NCI-H1930 (cell line): ENCODE data around the gene SSRP1.
"Not testable (repeated sequence)": the region's sequence is repeated elsewhere in the genome, so short reads cannot be mapped to it uniquely, and the experiment has no call there.

Experiments used
- DNase-seq, 2 experiments: peaks; one replicate each; lab custom pipeline; 2025; lab: John Stamatoyannopoulos, UW

SSRP1 gene

DNA sequence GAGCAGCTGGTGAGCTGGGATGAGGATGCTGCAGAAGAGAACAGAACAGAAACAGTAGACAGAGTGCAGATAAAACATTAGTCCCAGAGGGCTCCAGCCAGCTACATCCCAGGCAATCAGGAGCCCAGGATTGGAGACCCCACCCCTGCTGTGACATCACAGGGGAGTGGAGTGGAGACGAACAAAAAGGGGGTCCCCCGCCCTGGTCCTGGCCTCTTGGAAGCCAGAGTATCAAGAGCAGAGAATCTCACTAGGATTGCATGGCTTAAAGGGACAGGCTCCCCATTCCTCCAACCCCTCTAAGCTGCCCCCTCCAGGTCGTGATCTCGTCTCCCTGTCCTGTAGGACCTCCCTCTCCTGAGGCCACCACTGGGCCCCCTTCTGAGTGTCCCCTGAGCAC is 2.5 kb upstream of the SSRP1 start, which contains the start of gene P2RX3:
Gene P2RX3, plus strand, starts transcription at position 211 of the 400 bp plus-strand sequence. CDS start 199 bp downstream, outside the sequence.
- DNase-seq = no peak

GRCh38 chr11:57336856-57337255 is 1.2 kb upstream of the SSRP1 start:
- not testable (repeated sequence) for DNase-seq

GRCh38 chr11:57336111-57336666 is 497 bp upstream of the SSRP1 start:
- no peak for DNase-seq

GRCh38 chr11:57335023-57335342 is 709 bp downstream of the SSRP1 start:
- DNase-seq = no peak

DNA sequence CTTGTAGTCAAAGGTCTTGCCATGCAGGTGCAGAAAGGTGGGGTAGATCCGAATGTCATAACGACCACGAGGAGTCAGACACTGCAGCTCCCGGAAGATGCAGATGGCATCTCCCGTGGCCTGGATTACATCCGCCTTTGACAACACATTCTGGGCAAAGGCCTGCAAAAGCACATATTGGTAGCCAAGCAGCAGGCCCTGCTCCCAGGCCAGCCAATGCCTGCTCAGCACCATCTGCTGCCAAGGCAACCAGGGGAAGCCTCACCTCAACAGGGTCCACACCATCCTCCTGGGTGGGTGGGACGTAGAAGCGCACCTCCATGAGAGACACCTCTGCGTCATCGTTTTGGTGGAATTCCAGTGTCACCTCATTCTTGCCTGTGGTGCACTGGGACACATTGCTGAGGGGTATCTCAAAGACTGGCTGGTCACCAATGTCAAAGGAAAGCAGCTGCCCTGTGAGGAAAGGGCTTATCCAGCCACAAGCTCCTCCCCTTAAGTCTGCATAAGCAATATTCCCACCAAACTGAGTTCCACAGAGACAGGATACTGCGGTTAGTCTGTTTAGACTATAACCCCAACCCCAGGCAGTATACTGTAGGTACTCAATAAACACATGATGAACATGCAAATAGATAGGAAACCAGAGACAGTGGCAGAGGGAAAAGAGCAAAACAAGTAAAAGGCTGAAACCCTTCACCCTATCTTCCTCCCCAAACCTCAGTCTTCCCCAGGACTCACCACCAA is 2.8 kb downstream of the SSRP1 start:
- no peak for DNase-seq

- no peak for DNase-seq
Observed at GRCh38 chr11:57331720-57332119, 4.0 kb downstream of the SSRP1 start.

GRCh38 chr11:57330029-57330428 is 5.7 kb downstream of the SSRP1 start:
- DNase-seq = no peak

GRCh38 chr11:57327721-57328120 is 8.0 kb downstream of the SSRP1 start:
- DNase-seq = no peak

DNA sequence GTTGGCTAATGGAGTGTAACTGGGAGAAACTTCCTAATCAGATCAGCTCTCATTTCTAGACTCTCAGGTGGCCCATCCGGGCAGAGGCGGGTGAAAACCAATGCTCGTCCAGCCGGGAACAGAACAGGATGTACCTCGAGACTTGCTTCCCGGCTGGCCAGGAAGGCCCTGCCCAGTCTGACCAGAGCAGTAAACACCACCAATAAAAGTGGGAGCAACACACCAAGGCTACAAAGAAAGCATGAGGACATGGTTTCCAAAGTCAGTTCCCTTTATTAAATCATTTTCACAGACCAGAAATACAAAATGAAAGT is 10.0 kb downstream of the SSRP1 start:
- DNase-seq = no peak

DNA sequence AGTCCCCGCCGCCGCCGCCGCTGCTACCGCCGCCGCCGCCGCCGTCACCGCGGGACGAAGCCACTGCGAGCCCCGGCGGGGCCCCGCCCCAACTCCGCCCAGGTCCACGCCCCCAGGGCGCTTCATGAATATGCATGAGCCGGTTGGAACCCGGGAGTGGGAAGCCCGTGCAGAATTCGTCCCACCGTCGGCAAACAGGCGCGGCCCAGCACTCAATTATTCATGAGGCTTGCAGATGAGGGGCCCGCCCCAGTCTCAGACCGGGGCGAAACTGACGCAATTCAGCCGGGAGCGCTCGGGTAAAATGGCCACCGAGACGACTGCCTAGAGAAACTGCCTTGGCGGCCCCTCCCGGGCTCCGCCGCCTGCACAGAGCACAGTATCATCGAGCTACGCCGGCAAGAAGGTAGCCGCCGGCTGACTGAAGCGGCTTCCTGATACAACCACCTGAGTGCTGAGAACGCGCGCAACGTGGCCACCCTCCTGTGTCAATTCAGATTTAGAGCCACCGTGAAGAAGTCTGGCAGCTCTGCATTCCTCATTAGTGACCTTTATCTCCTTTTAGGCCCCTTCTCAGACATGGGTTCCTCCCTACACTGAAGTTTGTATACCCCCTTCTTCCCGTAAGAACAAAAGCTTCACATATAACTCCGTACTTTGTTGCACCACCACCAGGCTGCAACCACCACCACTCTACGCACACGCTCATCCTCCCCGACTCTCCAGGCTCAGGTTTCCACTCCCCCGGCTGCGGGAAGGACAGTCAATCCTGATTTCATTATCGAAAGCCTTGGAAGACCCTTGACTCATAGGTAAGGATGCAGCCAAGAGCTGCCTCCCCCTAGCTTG is 10.6 kb downstream of the SSRP1 start, which contains the start of gene TNKS1BP1:
Gene TNKS1BP1, minus strand, starts transcription at position 67 of the 849 bp plus-strand sequence. CDS start 3,067 bp downstream, outside the sequence.
- peak; percentile 95 to 96 for DNase-seq

- DNase-seq = peak in 1 of 2 experiments; percentile 34
Observed at GRCh38 chr11:57324154-57324885, 11.4 kb downstream of the SSRP1 start.

DNA sequence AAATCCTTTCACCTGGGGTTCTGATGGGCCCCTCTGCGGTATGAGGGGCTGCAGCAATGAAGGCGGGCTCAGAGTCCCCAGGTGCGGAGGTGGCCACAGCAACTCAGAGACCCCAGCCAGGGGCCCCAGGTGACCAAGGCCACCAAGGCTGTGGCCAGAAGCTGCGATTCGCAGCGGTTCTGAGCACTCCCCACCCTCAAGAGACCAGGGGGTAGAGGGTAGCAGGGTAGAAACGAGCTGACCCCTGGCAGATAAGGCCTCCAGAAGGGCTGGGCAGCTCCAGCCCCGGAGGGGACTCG is 11.9 kb downstream of the SSRP1 start:
- no peak for DNase-seq

- no peak for DNase-seq
Observed at GRCh38 chr11:57323167-57323854, 12.4 kb downstream of the SSRP1 start.

GRCh38 chr11:57322256-57323166 is 13.2 kb downstream of the SSRP1 start:
- no peak for DNase-seq

DNA sequence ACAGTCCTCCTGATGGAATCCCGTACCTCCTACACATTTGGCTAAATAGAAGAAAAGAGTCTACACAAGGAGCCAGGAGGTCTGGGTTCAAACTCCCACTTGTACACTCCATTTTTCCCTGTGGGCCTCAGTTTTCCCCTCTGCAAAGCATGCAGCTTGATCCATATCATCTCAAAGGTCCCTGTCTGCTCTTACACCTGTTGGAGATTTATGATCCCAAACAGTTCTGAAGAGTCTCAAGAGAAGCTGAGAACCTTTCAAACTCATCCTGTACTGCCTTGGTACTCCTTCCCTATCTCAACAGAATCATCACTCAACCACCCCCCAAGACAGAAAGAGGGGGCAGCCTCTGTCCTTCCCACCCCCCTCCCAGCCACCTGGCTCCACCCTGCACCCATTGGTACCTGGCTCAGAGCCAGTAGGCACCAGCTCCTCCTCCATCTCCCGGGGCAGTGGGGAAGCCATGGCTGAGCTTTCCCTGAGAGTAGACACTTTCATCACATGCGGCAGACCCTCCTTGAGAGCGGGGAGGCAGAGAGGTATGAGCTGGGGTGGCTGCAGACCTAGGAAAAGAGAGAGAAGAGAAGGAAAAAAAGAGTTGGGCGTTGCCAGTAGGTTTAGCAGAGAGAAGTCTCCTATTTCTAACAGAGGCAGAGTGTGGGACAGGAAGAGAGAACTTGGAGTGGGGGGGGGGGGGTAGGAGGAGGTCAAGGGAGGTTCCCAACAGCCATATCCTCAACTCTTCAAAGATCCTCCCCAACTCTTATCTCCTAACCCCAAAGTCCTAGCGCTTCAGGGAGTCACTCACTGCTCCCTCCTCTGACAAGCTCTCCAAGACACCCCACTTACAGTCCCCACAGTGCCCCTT is 14.1 kb downstream of the SSRP1 start:
- no peak for DNase-seq

DNA sequence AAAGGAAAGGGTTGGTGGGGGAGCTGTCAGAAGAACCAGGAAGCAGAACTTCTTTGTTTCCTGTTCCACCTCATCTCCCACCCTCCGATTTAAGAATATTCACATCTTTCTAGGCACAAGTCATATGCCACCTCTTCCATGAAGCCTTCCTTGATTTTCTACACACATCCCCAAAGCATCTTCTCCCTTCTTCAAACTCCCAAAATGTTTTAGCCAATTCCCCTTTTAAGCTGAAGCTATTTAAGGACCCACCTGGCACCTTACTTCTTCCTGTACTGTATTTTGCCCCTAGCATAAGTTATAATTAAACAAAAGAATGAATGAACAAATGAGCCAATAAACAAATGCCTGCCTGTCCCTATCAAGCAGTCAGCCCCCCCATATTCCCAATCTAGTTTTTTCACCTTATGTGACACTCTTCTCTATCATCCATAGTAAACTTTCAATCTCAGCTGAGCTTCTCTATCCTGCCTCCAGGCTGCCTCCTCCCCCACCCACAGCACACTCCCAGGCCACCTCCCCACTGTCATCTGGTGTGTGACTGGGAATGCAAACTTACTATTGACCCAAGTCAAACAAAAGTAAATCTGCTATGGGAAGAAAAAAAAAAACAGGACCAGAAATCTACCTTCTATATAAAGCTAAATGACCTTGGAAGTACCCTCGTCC is 14.8 kb downstream of the SSRP1 start:
- DNase-seq = no peak

GRCh38 chr11:57320067-57320718 is 15.5 kb downstream of the SSRP1 start:
- no peak for DNase-seq

DNA sequence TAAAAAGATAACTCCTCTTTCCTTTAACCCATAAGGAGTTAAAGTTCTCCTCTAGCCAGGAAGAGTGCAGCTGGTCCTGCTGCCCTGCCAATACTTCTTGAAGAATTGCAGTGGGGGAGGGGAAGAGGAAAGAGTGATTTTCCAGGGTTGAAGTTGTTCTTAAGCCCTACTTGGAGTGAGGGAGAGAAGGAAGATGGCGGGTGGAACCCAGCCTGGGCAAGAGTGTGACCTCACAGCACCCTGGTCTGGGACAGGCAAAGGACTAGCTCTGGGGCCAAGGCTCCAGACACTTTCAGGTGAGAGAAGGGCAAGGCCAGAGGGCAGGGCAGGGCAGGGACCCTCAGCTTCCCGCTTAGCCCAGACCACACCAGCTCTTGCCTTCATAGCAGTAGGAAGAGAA is 17.5 kb downstream of the SSRP1 start:
- DNase-seq = no peak

GRCh38 chr11:57316017-57316416 is 19.7 kb downstream of the SSRP1 start:
- no peak for DNase-seq
